ENCODE results near the gene DDX51.

- TF ChIP-seq CTCF (IDR thresholded peaks at IDR 0.05; ENCODE audit: insufficient read depth, low read depth, low read length), result no peak
- no peak for TF ChIP-seq EZH2 (IDR thresholded peaks at IDR 0.05; ENCODE audit: insufficient read depth, low read length)
Measured at GRCh38 chr12:132150780-132151144, 6.6 kb upstream of the DDX51 start.

All from astrocyte (in vitro differentiated cells and primary cell).